Measurements from ENCODE around the gene RNF123.

GRCh38 chr3:49663831-49664230, 25.5 kb upstream of the RNF123 start:
- TF ChIP-seq POLR2A (IDR thresholded peaks at IDR 0.05) = no peak
- TF ChIP-seq CTCF (IDR thresholded peaks at IDR 0.05) = no peak
